D721Med (cell line): ENCODE data around the gene SYNE2.

Source experiments
- DNase-seq: peaks from one replicate; pipeline ENCODE4 v3.0.0; 2011; ENCODE audit warnings: low spot score; ENCODE audit not compliant: insufficient read length
- FAIRE-seq: peaks from 2 replicates; lab custom pipeline; 2011; peaks lifted over from hg19 to GRCh38; lab: Jason Lieb, UNC
- CTCF ChIP-seq: IDR thresholded peaks from 2 replicates; pipeline ENCODE4 v1.5.1; 2012; ENCODE audit warnings: mild to moderate bottlenecking, control low read depth; ENCODE audit not compliant: insufficient read depth; ENCODE audit errors: missing control alignments

SYNE2 gene

GRCh38 chr14:64247195-64247594 is 394.4 kb downstream of the SYNE2 start:
- FAIRE-seq: no peak
- TF ChIP-seq CTCF: no peak
- DNase-seq: no peak

- no peak for TF ChIP-seq CTCF
- no peak for DNase-seq
- FAIRE-seq: no peak
Observed at GRCh38 chr14:64248689-64249088, 395.9 kb downstream of the SYNE2 start.

- DNase-seq (no peak), FAIRE-seq (no peak)
- no peak for TF ChIP-seq CTCF
Observed at GRCh38 chr14:64249363-64249762, 396.6 kb downstream of the SYNE2 start.

- no peak for DNase-seq
Observed at GRCh38 chr14:64253672-64254071, 400.9 kb downstream of the SYNE2 start.

GRCh38 chr14:64255756-64256155 is 403.0 kb downstream of the SYNE2 start:
- TF ChIP-seq CTCF: no peak
- DNase-seq (no peak), FAIRE-seq (no peak)

More at GRCh38 chr14:64253672-64254071, 400.9 kb downstream of the SYNE2 start:
- TF ChIP-seq CTCF: no peak
- FAIRE-seq: no peak

- no peak for TF ChIP-seq CTCF
- FAIRE-seq (no peak), DNase-seq (no peak)
Observed at GRCh38 chr14:64260418-64260817, 407.6 kb downstream of the SYNE2 start.

GRCh38 chr14:64265222-64265621 is 412.4 kb downstream of the SYNE2 start:
- FAIRE-seq (no peak), DNase-seq (no peak)
- TF ChIP-seq CTCF: no peak
